ENCODE results near the gene TMSB4X. TPM values are rescaled to one million over a fixed set of nuclear protein-coding genes. Genes with fewer than 3 reads are reported as not detected.

The TMSB4X gene
- total RNA-seq, 1 donor from 2014 or later, result 3,119 TPM

DNA sequence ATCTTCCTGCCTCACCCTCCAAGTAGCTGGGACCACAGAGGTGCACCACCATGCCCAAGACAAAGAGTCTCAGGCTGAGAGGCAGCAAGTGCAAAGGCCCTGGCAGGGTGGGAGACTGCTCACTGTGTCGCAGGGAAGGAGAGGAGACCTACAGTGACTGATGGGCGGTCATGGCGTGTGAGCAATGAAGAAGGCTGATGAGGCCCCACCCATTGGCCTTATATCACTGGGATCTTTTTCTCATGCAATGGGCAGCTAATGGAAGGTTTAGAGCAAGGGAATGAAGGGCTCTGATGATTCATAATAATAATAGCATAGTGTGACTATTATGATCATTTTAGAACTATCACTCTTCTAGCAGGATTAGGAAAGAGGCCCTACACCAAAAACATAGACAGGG, 48.7 kb downstream of the TMSB4X start:
- intact Hi-C loops (cut with DNase I), result no loop called here
- DNase-seq (ENCODE audit: extremely low spot score in 2 of 2), result no peak
- H3K36me3 ChIP-seq, result no peaks in the 10 kb centered on the region
- no peaks in the 10 kb centered on the region for H3K27me3 ChIP-seq
- TF ChIP-seq, protein P1, sequence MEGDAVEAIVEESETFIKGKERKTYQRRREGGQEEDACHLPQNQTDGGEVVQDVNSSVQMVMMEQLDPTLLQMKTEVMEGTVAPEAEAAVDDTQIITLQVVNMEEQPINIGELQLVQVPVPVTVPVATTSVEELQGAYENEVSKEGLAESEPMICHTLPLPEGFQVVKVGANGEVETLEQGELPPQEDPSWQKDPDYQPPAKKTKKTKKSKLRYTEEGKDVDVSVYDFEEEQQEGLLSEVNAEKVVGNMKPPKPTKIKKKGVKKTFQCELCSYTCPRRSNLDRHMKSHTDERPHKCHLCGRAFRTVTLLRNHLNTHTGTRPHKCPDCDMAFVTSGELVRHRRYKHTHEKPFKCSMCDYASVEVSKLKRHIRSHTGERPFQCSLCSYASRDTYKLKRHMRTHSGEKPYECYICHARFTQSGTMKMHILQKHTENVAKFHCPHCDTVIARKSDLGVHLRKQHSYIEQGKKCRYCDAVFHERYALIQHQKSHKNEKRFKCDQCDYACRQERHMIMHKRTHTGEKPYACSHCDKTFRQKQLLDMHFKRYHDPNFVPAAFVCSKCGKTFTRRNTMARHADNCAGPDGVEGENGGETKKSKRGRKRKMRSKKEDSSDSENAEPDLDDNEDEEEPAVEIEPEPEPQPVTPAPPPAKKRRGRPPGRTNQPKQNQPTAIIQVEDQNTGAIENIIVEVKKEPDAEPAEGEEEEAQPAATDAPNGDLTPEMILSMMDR (IDR thresholded peaks at IDR 0.05), result no peak
- TF ChIP-seq POLR2A (IDR thresholded peaks at IDR 0.05) (no peak), POLR2AphosphoS5 (IDR thresholded peaks at IDR 0.05; ENCODE audit: insufficient read depth in 1 of 2, low read depth in 1 of 2) (no peak)
- peaks cover 1% of the 10 kb centered on the region for H3K4me1 ChIP-seq
- H3K27ac ChIP-seq, result no peak overlapping the region
- H3K4me3 ChIP-seq, result no peak overlapping the region
- H3K9me3 ChIP-seq, result no peaks in the 10 kb centered on the region

DNA sequence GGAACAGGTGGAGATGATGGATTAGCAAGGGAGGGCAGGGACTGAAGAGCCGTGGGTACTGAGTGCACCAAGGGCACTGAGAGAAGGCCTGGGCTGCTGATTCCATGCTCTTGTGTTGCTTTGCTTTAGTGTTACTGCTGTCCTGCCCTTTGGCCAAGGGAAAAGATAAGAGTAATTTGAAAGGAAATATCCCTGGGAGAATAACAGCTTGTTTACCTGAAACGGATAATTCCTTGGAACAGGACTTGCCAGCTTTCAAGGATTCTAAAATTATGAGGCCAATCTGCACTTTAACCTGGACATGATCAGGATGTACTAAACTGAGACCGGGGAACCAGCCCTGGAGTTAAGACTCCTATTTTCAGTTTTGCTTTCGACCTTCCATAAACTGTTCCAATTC, 49.1 kb downstream of the TMSB4X start:
- no peaks in the 10 kb centered on the region for H3K9me3 ChIP-seq
- peaks cover 5% of the 10 kb centered on the region for H3K4me1 ChIP-seq
- no peaks in the 10 kb centered on the region for H3K36me3 ChIP-seq
- no peak for DNase-seq (ENCODE audit: extremely low spot score in 2 of 2)
- intact Hi-C loops (cut with DNase I), result no loop called here
- no peak overlapping the region for H3K27ac ChIP-seq
- TF ChIP-seq, protein P1 (IDR thresholded peaks at IDR 0.05), result no peak
- TF ChIP-seq POLR2A (IDR thresholded peaks at IDR 0.05), result no peak
- TF ChIP-seq POLR2AphosphoS5 (IDR thresholded peaks at IDR 0.05; ENCODE audit: insufficient read depth in 1 of 2, low read depth in 1 of 2), result no peak
- no peak overlapping the region for H3K4me3 ChIP-seq
- no peaks in the 10 kb centered on the region for H3K27me3 ChIP-seq

DNA sequence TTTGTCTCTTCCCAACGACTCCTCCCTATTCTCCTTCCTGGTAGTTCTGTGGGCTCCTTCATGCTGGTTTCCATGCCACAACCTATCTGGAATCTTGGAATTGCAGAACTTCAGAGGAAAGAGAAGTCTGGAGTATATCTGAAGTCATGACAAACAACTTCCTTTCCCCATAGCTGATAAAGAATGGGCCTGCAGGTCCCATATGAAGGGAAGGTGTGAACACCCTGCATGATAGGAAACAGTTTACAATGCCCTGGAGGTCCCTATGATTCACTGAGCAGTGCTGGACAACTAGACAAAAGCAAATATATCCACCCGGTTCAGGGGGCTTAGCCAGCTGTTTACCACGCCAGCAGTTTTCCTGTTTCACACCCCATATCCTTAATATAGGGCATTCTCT, 50.1 kb downstream of the TMSB4X start:
- Histone ChIP-seq H3K27me3 (no peaks in the 10 kb centered on the region), H3K4me3 (no peak overlapping the region), H3K27ac (no peak overlapping the region), H3K4me1 (peaks cover 15% of the 10 kb centered on the region), H3K36me3 (no peaks in the 10 kb centered on the region), H3K9me3 (no peaks in the 10 kb centered on the region)
- TF ChIP-seq, protein P1 (IDR thresholded peaks at IDR 0.05), result no peak
- TF ChIP-seq POLR2AphosphoS5 (IDR thresholded peaks at IDR 0.05; ENCODE audit: insufficient read depth in 1 of 2, low read depth in 1 of 2), result no peak
- TF ChIP-seq POLR2A (IDR thresholded peaks at IDR 0.05), result no peak
- intact Hi-C loops (cut with DNase I), result no loop called here
- no peak for DNase-seq (ENCODE audit: extremely low spot score in 2 of 2)

Other genes starting within 250 kb of the TMSB4X start
- gene PRPS2, start 183.7 kb upstream of the TMSB4X start, total RNA-seq, result 45.2 TPM
- not detected for gene TLR7, start 108.0 kb upstream of the TMSB4X start, total RNA-seq
- gene TLR8, start 68.5 kb upstream of the TMSB4X start, total RNA-seq, result 0.25 TPM
- gene FAM9C, start 69.5 kb downstream of the TMSB4X start, total RNA-seq, result not detected